K562 (cell line): Measurements from ENCODE around the gene ORC2. TPM values are rescaled to one million over a fixed set of nuclear protein-coding genes. Genes with fewer than 3 reads are reported as not detected.
A peak's percentile ranks its signal among the peaks of the same experiment; 100 is the strongest.

Experiments used
- ATAC-seq: fragments of 200-7000 bp; cut with Tn5 transposase; 3 replicates; pipeline ENCODE4 v1.9.1; 2020; ENCODE audit warnings: moderate library complexity
- BruUV-seq: library from RNA; stranded (reverse); fragments of 400-500 nt; replicated peaks from 2 replicates; lab custom pipeline; 2021; lab: Mats Ljungman, UMichigan
- CTCF ChIA-PET: fragments of 300-600 bp; formaldehyde crosslinking; extraction: SDS; loops from one replicate; lab custom pipeline; 2021; ENCODE audit warnings: low intra/inter-chr PET ratio; lab: Yijun Ruan, JAX
- POLR2A ChIA-PET: fragments of 300-600, 350-650 bp; sonication (Branson Sonifier 250); formaldehyde crosslinking; extraction: SDS; loops from one replicate; lab custom pipeline; 2021; ENCODE audit warnings: antibody characterized with exemption, inconsistent platforms; lab: Yijun Ruan, JAX
- DNase-seq, 4 experiments: peaks; one replicate each; pipeline versions ENCODE4 v3.0.0 to v3.0.0-alpha.2; 2011 to 2018; ENCODE audit warnings: low spot score in 3 of 4, mixed read lengths in 3 of 4; ENCODE audit errors: extremely low read depth in 1 of 4
- FAIRE-seq: peaks from 2 replicates; lab custom pipeline; 2011; peaks lifted over from hg19 to GRCh38; lab: Jason Lieb, UNC
- H2AFZ ChIP-seq: 2 replicates; pipeline ENCODE4 v1.6.0; 2011; ENCODE audit warnings: low read depth, low read length, control low read depth, inconsistent platforms
- H3K27ac ChIP-seq: fragments of 200-600 bp; 3 replicates; pipeline ENCODE4 v1.8.0; 2011; ENCODE audit warnings: low read depth, mild to moderate bottlenecking, control low read depth, inconsistent platforms, low read length, moderate library complexity, mixed read lengths; ENCODE audit errors: extremely low read depth
- H3K27me3 ChIP-seq, 2 experiments: fragments of 300-600 bp in 1 of 2; 2 replicates in 1 of 2; 3 replicates in 1 of 2; pipeline versions ENCODE4 v1.6.0 to v1.8.0; 2011; ENCODE audit warnings: inconsistent platforms in 2 of 2, low read length in 2 of 2, mild to moderate bottlenecking in 1 of 2, mixed read lengths in 1 of 2, moderate library complexity in 1 of 2; ENCODE audit not compliant: control insufficient read depth in 2 of 2, insufficient read depth in 2 of 2
- H3K36me3 ChIP-seq: fragments of 300-600 bp; 3 replicates; pipeline ENCODE4 v1.8.0; 2011; ENCODE audit warnings: mild to moderate bottlenecking, low read length, inconsistent platforms; ENCODE audit not compliant: control insufficient read depth, insufficient read depth
- H3K4me1 ChIP-seq, 2 experiments: fragments of 200-600 bp in 1 of 2; replicated peaks in 1 of 2; 2 replicates in 1 of 2; 3 replicates in 1 of 2; pipeline versions ENCODE4 v1.5.1 to v1.8.0; 2011; ENCODE audit warnings: inconsistent platforms in 2 of 2, low read length in 2 of 2, mild to moderate bottlenecking in 1 of 2, mixed read lengths in 1 of 2, moderate library complexity in 1 of 2; ENCODE audit not compliant: control insufficient read depth in 2 of 2, insufficient read depth in 2 of 2
- H3K4me2 ChIP-seq: 2 replicates; pipeline ENCODE4 v1.6.1; 2011; ENCODE audit warnings: low read length, control low read depth, inconsistent platforms, mixed read lengths; ENCODE audit not compliant: insufficient read depth
- H3K4me3 ChIP-seq: fragments of 200-600 bp; sonication (generic), shearing (Covaris generic); 2 replicates; pipeline ENCODE4 v1.5.1; 2016; ENCODE audit warnings: control low read depth, inconsistent platforms
- H3K79me2 ChIP-seq: fragments of 200-600 bp; 3 replicates; pipeline ENCODE4 v1.8.0; 2011; ENCODE audit warnings: low read length, inconsistent platforms; ENCODE audit not compliant: control insufficient read depth, insufficient read depth
- H3K9ac ChIP-seq, 2 experiments: 2 replicates each; pipeline versions ENCODE4 v1.6.0 to v1.6.1; 2011; ENCODE audit warnings: low read depth in 2 of 2, low read length in 2 of 2, control low read depth in 1 of 2, inconsistent platforms in 1 of 2, mild to moderate bottlenecking in 1 of 2, mixed read lengths in 1 of 2; ENCODE audit not compliant: insufficient read depth in 1 of 2
- H3K9me1 ChIP-seq: one replicate; pipeline ENCODE4 v1.6.0; 2011; ENCODE audit warnings: inconsistent platforms, mild to moderate bottlenecking, low read length, moderate library complexity; ENCODE audit not compliant: control insufficient read depth, insufficient read depth
- H3K9me3 ChIP-seq: replicated peaks from 2 replicates; pipeline ENCODE4 v1.5.1; 2011; ENCODE audit warnings: low read depth, low read length, inconsistent platforms; ENCODE audit not compliant: control insufficient read depth, insufficient read depth
- H4K20me1 ChIP-seq: replicated peaks from 2 replicates; pipeline ENCODE4 v1.6.1; 2011; ENCODE audit warnings: low read length, inconsistent platforms, mixed read lengths; ENCODE audit not compliant: control insufficient read depth, insufficient read depth
- ARID1B ChIP-seq: fragments of 450-650 bp; IDR thresholded peaks from 2 replicates; pipeline ENCODE4 v1.6.1; 2016; ENCODE audit warnings: antibody characterized with exemption, mild to moderate bottlenecking, inconsistent platforms
- ATF3 ChIP-seq, 2 experiments: fragments of 450-650 bp in 1 of 2; sonication (generic) in 1 of 2; formaldehyde crosslinking in 1 of 2; IDR thresholded peaks in 1 of 2; conservative IDR thresholded peaks in 1 of 2; 2 replicates each; pipeline versions ENCODE4 v1.6.1 to v1.8.1; 2016 to 2023; ENCODE audit warnings: mild to moderate bottlenecking in 2 of 2, moderate library complexity in 2 of 2, inconsistent platforms in 1 of 2, missing genetic modification reagents in 1 of 2
- ATF7 ChIP-seq: fragments of 450-650 bp; IDR thresholded peaks from 2 replicates; pipeline ENCODE4 v1.7.1; 2014; ENCODE audit warnings: mild to moderate bottlenecking, moderate library complexity
- CREM ChIP-seq: IDR thresholded peaks from 2 replicates; pipeline ENCODE4 v1.6.1; 2014; ENCODE audit warnings: antibody characterized with exemption, low read depth
- DIDO1 ChIP-seq: fragments of 450-650 bp; IDR thresholded peaks from 2 replicates; pipeline ENCODE4 v1.6.1; 2016; ENCODE audit warnings: low read depth, missing biosample characterization, missing genetic modification characterization
- DPF2 ChIP-seq: fragments of 450-650 bp; IDR thresholded peaks from 2 replicates; pipeline ENCODE4 v1.6.1; 2016
- ELF2 ChIP-seq: fragments of 250-450 bp; sonication (Bioruptor Pico); IDR thresholded peaks from 2 replicates; pipeline ENCODE4 v1.5.0; 2021; ENCODE audit warnings: mild to moderate bottlenecking
- FOS ChIP-seq: IDR thresholded peaks from 3 replicates; pipeline ENCODE4 v1.6.1; 2011; ENCODE audit not compliant: insufficient read length; ENCODE audit errors: extremely low read depth
- FOSL1 ChIP-seq: fragments of 200-800 bp; sonication (Bioruptor generic); conservative IDR thresholded peaks from 2 replicates; pipeline ENCODE4 v1.6.1; 2016; ENCODE audit warnings: missing genetic modification characterization, missing compliant biosample characterization
- FOXK2 ChIP-seq, 2 experiments: fragments of 450-650 bp; IDR thresholded peaks in 1 of 2; conservative IDR thresholded peaks in 1 of 2; 2 replicates each; pipeline ENCODE4 v1.6.1; 2016; ENCODE audit warnings: low read depth in 2 of 2, mild to moderate bottlenecking in 1 of 2
- JUN ChIP-seq, 2 experiments: sonication (generic) in 1 of 2; formaldehyde crosslinking in 1 of 2; IDR thresholded peaks; 2 replicates each; pipeline versions ENCODE4 v1.6.1 to v1.8.0; 2012 to 2022; ENCODE audit warnings: borderline replicate concordance in 2 of 2, mild to moderate bottlenecking in 2 of 2, improper control_type of control experiment in 1 of 2, low read depth in 1 of 2, low read length in 1 of 2, missing genetic modification reagents in 1 of 2
- JUND ChIP-seq, 2 experiments: IDR thresholded peaks; 2 replicates in 1 of 2; 3 replicates in 1 of 2; pipeline ENCODE4 v1.6.1; 2011; ENCODE audit warnings: borderline replicate concordance in 2 of 2, low read depth in 2 of 2, low read length in 2 of 2, improper control_type of control experiment in 1 of 2, missing biosample characterization in 1 of 2, missing genetic modification characterization in 1 of 2, missing genetic modification reagents in 1 of 2
- PRDM10 ChIP-seq: fragments of 450-650 bp; IDR thresholded peaks from 2 replicates; pipeline ENCODE4 v1.6.1; 2018; ENCODE audit not compliant: partially characterized antibody
- SMARCE1 ChIP-seq: fragments of 450-650 bp; IDR thresholded peaks from 2 replicates; pipeline ENCODE4 v1.7.1; 2016; ENCODE audit warnings: mild to moderate bottlenecking
- WGBS: fragments of 100-300 bp; shearing (Covaris generic); methylation state at CpG from one replicate; pipeline ENCODE4 v1.1.6; 2016; ENCODE audit warnings: low coverage, mixed read lengths; ENCODE audit not compliant: insufficient coverage; ENCODE audit errors: missing lambda C conversion rate; 5-methylcytosine and 5-hydroxymethylcytosine counted together
- in situ Hi-C: fragments of 300-500 bp; cut with MboI; formaldehyde crosslinking; loops from 4 replicates; pipeline ENCODE4 v1.15.0; 2018; ENCODE audit warnings: inconsistent platforms, mixed read lengths
- intact Hi-C: fragments of 100-400 bp; cut with micrococcal nuclease; formaldehyde crosslinking; loops from 2 replicates; pipeline ENCODE4 v1.14.2; 2022
- polyA plus RNA-seq, 8 experiments: library from polyadenylated mRNA; depleted of rRNA in 4 of 8; stranded (reverse) in 5 of 8; unstranded in 3 of 8; fragments of >200 nt; fragmentation: Nextera tagmentation in 2 of 8; fragmentation: Illumina TruSeq in 1 of 8; extraction: Ambion mirVana in 2 of 8; extraction: Trizol in 1 of 8; gene quantifications; 2 replicates each; pipeline versions ENCODE4 v1.2.1 to v1.2.3, GENCODE V29; 2011 to 2014; ENCODE audit warnings: inconsistent platforms in 1 of 8, missing spikeins in 1 of 8
- total RNA-seq, 7 experiments: library from RNA; depleted of rRNA in 6 of 7; stranded (reverse); fragments of >200 nt in 6 of 7; fragmentation: Illumina TruSeq in 2 of 7; extraction: Trizol in 2 of 7; gene quantifications; 2 replicates each; pipeline versions ENCODE4 v1.2.1 to v1.2.3, GENCODE V29; 2011 to 2021; ENCODE audit warnings: low replicate concordance in 1 of 7

Gene ORC2
- total and polyA plus RNA-seq, 9 of the 15 experiments (the other 6 are each of a cell fraction or from before 2014, with no cell fraction given): 5.6 to 41.1 (median 19.0) TPM

- no peak overlapping the region for H3K9ac ChIP-seq
- peaks cover 3% of the 10 kb centered on the region; the same call in 2 of the 3 replicates for H3K36me3 ChIP-seq
- CTCF ChIA-PET: no interaction called here
- 0 out of 2 replicates have a peak, but pooled peaks cover 3% of the 10 kb centered on the region for H4K20me1 ChIP-seq
- TF ChIP-seq JUND (IDR thresholded peaks at IDR 0.05; ENCODE audit: borderline replicate concordance, low read depth, low read length) (peak; percentile 83; the same call in 1 of the 2 replicates), JUND (tag; IDR thresholded peaks at IDR 0.05; ENCODE audit: borderline replicate concordance, low read depth, low read length) (peak; percentile 74; the same call in 2 of the 3 replicates), ATF7 (peak; percentile 76; the same call in 1 of the 2 replicates), ELF2 (CRISPR knock-in tag) (no peak), DPF2 (peak; percentile 49; the same call in 1 of the 2 replicates), ARID1B (0 out of 2 replicates have a peak, but pooled peaks have one; percentile 13), JUN (IDR thresholded peaks at IDR 0.05; ENCODE audit: borderline replicate concordance, low read depth, low read length) (peak; percentile 73), JUN (CRISPR knock-in tag; IDR thresholded peaks at IDR 0.05; ENCODE audit: borderline replicate concordance) (no peak), CREM (0 out of 2 replicates have a peak, but pooled peaks have one; percentile 25), FOS (peak; percentile 9), FOXK2 (conservative IDR thresholded peaks at IDR 0.05 in 1 of 2, IDR thresholded peaks at IDR 0.05 in 1 of 2; ENCODE audit: low read depth in 2 of 2) (no peak), ATF3 (IDR thresholded peaks at IDR 0.05) (peak; percentile 85), ATF3 (CRISPR knock-in tag; conservative IDR thresholded peaks at IDR 0.05) (no peak), PRDM10 (peak; percentile 65), DIDO1 (tag) (no peak), FOSL1 (tag) (peak; percentile 68), SMARCE1 (peak; percentile 39; the same call in 1 of the 2 replicates)
- no peaks in the 10 kb centered on the region for H3K9me1 ChIP-seq
- H3K27me3 ChIP-seq: no peaks in the 10 kb centered on the region
- H3K27ac ChIP-seq: peak overlapping the region; percentile 38; the same call in 1 of the 3 replicates
- POLR2A ChIA-PET: interaction anchor here (0.8 to 1.8 kb wide), 2 partner anchors 170 to 216 kb away, joined by 3 to 6 read pairs; partner anchors contain the start of gene CASP10
- H3K4me3 ChIP-seq: no peak overlapping the region
- 15% methylated on average over 4 of the region's 4 CpGs for WGBS
- peaks cover 8 to 16% of the 10 kb centered on the region in 2 experiments; a peak in 4 of 5 replicates for H3K4me1 ChIP-seq
- FAIRE-seq (no peak), ATAC-seq (peak; percentile 22), DNase-seq (peak; percentile 31 to 55 (median 34))
- H3K9me3 ChIP-seq: no peaks in the 10 kb centered on the region
- no TSS peak for BruUV-seq
- H3K79me2 ChIP-seq: peaks cover 46% of the 10 kb centered on the region
- in situ Hi-C loops: no loop called here
- H2AFZ ChIP-seq: no peak overlapping the region
- H3K4me2 ChIP-seq: no peak overlapping the region; the same call in 1 of the 2 replicates
- intact Hi-C loops: no loop called here
These were observed 3.3 kb upstream of the ORC2 start for GRCh38 chr2:200966770-200967169.
